Ramos (cell line): ENCODE results near the gene YWHAB.
"Not testable (repeated sequence)": the region's sequence is repeated elsewhere in the genome, so short reads cannot be mapped to it uniquely, and the experiment has no call there.

Experiments
- in situ Hi-C: fragments of 300-500 bp; cut with MboI; formaldehyde crosslinking; loops from one replicate; pipeline ENCODE4 v1.14.3; 2022; ENCODE audit warnings: low sequenced_read_pairs; ENCODE audit not compliant: unreplicated experiment

The YWHAB gene

GRCh38 chr20:44864493-44864892 is 21.0 kb upstream of the YWHAB start:
- in situ Hi-C loops = not testable (repeated sequence)

DNA sequence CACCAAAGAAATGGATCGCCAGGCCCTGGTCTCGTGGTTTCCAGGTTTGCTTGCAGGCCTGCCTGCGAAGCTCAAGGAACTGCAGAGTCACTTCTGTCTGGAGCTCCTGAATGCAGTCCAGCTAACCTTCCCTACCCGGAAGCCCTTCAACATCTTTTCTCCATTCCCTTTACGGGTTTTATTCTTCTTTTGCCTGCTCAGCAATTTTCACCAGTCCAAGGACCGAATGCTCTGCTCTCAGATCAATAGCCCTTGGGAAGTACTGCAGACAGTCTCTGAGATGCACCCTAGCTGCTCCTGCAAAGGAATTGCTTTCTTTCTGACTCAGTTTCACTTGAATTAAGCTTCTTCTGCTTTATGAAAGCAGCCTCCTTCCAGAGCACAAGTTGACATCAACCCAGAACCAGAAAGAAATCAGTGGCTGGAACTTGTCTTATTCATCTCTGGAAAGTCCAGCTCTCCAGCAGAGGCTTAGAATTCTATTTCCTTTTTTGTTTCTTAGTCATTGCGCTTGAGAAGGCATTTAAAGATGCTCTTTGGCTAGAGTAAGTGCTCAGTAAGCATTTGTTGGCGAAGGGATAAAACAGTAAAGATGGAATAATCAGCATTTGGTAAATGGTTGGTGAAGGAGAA is 18.7 kb upstream of the YWHAB start:
- in situ Hi-C loops = no loop called here

- in situ Hi-C loops = no loop called here
Observed at GRCh38 chr20:44869471-44869870, 16.0 kb upstream of the YWHAB start.

DNA sequence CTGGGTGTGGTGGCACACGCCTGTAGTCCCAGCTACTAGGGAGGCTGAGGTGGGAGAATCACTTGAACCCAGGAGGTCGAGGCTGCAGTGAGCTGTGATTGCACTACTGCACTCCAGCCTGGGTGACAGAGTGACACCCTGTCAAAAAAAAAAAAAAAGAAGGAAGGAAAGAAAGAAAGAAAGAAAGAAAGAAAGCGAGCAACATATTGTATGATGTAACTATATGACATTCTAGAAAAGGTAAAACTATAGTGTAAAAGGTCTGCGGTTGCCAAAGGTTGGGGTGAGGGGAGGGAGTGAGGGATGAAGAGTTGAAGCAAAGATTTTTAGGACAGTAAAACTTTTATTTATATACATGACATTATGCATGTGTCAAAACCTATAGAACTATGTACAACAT is 3.1 kb upstream of the YWHAB start:
- in situ Hi-C loops = not testable (repeated sequence)

GRCh38 chr20:44883214-44883902 is 2.1 kb upstream of the YWHAB start:
- in situ Hi-C loops = no loop called here

DNA sequence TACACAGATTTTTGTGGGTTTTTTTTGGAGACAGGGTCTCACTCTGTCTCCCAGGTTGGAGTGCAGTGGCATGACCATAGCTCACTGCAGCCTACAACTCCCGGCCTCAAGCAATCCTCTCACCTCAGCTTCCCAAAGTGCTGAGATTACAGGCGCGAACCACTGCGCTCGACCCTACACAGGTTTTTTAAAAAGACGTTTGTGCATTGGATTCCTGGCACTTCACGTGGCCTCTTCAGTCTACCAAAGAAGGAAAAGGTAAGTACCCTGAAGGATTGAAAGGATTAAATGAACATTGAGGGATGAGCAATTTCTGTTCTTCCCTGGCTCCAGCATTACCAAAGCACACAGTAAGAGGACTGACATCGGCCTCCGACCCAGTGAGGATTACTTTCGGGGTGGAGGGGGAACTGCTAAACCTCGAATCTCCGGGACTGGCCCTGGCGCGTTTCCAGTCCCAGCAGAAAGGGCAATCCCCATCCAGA is 556 bp upstream of the YWHAB start:
- in situ Hi-C loops = no loop called here

- in situ Hi-C loops = no loop called here
Observed at GRCh38 chr20:44886266-44886651, 754 bp downstream of the YWHAB start.

DNA sequence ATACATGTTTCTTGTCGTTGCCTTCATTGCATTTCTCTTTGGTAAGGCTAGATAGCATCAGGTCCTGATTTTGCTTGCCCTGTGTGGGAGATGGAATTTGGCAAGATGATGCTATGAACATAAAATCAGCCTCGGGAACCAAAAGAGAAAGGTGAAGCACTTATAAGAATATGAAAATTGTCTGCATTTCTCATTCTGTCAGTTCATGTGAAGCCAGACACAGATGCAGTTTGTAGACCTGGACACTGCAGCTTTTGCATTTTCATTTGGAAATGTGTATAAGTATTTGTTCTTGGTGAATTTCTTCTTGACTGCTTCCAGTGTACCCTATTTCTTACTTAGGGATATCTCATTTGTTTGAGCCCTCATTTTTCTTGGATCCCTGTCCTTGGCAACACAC is 1.3 kb downstream of the YWHAB start:
- in situ Hi-C loops = no loop called here

DNA sequence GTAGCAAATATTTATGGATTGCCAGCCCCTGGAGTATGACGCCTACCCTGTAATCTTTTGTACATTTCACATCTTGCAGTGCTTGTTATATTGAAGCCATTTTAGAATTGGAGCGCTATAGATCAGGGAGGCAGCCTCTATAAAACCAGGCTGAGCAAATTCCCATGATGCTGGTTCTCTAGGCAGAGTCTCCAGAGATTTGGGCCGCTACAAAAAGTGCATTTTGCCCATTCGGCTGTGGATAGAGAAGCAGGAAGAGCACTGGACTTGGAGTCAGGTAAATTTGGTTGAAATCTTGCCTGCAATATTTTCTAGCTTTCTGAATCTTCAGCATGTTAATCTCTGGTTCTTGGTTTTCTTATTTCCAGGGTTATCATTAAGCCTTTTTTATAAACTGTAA is 2.0 kb downstream of the YWHAB start:
- in situ Hi-C loops = no loop called here

- in situ Hi-C loops = no loop called here
Observed at GRCh38 chr20:44888226-44889103, 3.0 kb downstream of the YWHAB start.

DNA sequence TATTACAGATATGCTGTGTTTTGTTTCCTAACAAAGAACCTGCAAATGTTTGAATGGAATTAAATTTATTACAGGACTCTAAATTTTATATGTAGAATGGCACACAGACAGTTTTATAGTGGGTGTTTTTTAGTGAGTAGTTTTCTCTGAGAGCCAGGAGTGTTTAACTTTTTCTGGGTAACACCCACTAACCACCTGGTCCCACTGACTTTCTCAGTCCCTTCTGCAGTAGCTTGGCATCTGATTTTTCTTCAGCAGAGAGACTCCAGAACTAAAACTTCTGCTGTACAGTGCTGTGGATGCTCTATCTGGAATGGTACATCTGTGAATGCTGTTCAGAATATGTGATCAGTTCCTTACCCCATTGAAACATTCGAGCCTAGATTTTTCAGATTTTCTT is 6.3 kb downstream of the YWHAB start:
- in situ Hi-C loops = no loop called here

DNA sequence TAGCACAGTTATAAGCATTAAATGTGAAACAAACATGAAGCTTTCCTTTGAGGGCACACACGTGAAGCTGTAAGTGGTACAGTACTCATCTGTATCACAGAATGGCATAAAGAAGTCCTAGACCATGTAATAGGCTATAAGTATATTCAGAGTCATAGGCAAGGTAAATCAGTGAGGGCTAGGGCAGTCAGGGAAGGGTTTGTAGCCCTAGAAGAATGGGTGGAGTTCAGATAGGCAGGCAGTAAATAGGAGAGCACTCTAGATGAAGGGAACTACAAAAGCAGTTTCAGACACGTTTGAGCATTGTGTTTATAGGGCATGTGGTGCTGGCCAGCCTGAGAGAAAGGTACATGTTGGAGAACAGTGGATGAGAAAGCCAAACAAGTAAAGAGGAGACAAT is 9.5 kb downstream of the YWHAB start:
- in situ Hi-C loops = no loop called here

- in situ Hi-C loops = no loop called here
Observed at GRCh38 chr20:44896583-44896982, 11.1 kb downstream of the YWHAB start.

GRCh38 chr20:44897133-44897532 is 11.6 kb downstream of the YWHAB start:
- in situ Hi-C loops = no loop called here

- in situ Hi-C loops = no loop called here
Observed at GRCh38 chr20:44900231-44900854, 14.8 kb downstream of the YWHAB start.

DNA sequence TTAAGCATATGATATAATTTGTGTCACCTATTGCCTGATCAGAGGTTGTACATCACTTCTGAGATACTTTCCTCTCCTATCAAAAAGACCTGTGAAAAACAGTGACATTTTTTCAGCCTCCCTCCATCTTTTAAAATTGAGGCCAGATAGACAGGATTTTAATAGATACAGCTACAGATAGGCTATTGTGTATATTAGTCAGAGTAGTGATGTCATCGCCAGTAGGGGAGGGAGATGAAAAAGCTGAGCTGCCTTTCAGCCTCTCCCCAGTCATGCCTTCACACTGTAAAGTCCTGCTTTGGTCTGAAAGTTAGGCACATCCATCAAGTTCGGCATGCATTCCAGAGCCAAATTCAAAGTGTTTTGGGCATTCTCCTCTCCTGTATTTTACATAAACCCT is 16.5 kb downstream of the YWHAB start:
- in situ Hi-C loops = no loop called here

GRCh38 chr20:44904377-44904776 is 18.9 kb downstream of the YWHAB start:
- in situ Hi-C loops = no loop called here

- in situ Hi-C loops = no loop called here
Observed at GRCh38 chr20:44908987-44909871, 23.7 kb downstream of the YWHAB start.

- in situ Hi-C loops = loop anchor here (10.0 kb wide), 1 partner anchor 185 kb away; no protein-coding TSS in a partner anchor
Observed at GRCh38 chr20:44909872-44910689, 24.6 kb downstream of the YWHAB start, which contains the start of gene PABPC1L. PABPC1L (plus strand) TSS chr20:44910060; CDS start chr20:44910144, 84 bp downstream.
